SK-N-MC (cell line): ENCODE measurements around the gene CYB5D1.

Source experiments
- EZH2 ChIP-seq: fragments of 200-600 bp; sonication (generic); IDR thresholded peaks from one replicate; pipeline ENCODE4 v1.6.1; 2017; ENCODE audit warnings: antibody characterized with exemption
- FOXP2 ChIP-seq: optimal IDR thresholded peaks from 2 replicates; pipeline ENCODE3; 2011; ENCODE audit warnings: mild to moderate bottlenecking, moderate library complexity; ENCODE audit not compliant: insufficient read depth; ENCODE audit errors: extremely low read length, control extremely low read depth
- POLR2AphosphoS5 ChIP-seq: IDR thresholded peaks from 2 replicates; pipeline ENCODE4 v1.6.1; 2012; ENCODE audit warnings: mild to moderate bottlenecking, low read depth, low read length, borderline replicate concordance

DNA sequence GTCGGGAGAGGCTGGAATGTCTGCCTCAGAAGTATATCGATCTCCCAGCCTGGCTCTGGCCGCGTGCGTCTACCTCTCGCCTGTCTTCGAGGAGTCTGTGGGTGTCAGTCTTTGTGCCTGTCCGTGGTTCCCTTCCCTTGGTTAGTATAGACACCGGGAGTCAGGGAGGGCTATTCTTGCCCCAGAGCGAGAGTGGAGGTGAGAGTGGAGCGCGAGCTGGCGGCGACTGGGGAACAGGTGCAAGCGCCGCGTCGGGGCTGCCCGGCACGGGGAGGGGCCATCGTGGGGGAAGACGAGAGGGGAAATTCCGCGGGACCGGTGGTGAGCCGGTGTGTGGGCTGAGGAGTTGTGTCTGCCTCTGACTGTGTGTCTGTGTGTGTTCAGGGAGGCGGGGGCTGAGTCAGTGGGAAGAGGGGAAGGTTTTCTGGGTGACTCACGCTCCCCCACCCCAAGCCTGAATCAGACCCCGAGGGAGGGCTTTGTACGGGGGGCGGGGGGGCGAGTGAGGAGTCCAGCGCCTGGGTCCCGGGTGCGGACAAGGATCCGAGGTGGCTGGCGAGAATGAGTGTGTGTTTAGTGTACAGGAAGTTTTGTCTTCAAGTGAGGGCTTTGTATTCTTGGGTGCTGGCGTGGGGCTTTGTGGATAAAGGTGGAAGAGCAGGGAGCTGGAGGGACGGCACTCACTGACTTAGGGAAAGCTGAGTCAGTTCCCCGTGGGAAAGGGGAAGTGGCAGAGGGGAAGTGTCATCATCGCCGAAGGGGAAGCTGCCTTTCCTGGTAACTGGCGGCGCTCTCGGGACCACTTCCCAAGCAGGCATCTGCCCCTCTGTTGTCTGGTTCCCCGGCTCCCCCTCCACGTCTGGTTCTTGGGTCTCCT is 15.2 kb upstream of the CYB5D1 start:
- TF ChIP-seq POLR2AphosphoS5 (peak; percentile 22; the same call in 1 of the 2 replicates), EZH2 (no peak), FOXP2 (no peak)
